Measurements from ENCODE around the gene CCDC191. TPM values are rescaled to one million over a fixed set of nuclear protein-coding genes. Genes with fewer than 3 reads are reported as not detected.

CCDC191 gene
- total and polyA plus RNA-seq, 4 donors: 2.5 to 15.3 (median 5.6) TPM

DNA sequence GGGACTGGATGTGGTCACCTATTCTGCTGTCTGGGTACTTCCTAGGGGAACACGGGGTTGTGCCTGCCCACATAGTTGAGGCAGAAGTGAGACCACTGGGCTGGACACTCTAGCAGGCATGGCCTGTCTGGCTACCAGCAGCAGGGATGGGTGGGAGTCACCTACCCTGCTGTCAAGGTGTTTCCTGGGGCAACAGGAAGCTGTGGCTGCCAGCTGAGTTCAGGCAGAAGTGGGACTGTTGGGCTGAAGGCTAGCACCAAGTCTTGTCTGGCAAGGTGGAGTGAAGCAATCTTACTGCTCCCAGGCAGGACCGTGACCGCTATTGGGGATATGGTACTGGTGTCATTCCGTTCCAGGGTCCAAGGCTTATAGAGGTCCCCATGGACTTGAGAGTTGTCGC lies 128.8 kb downstream of the CCDC191 start:
- Histone ChIP-seq H3K4me1 (ENCODE audit: control insufficient read depth in 5 of 5, insufficient read depth in 5 of 5, low read length in 5 of 5) (no peaks in the 10 kb centered on the region), H3K27ac (ENCODE audit: low read depth in 1 of 2, low read length in 1 of 2) (no peak overlapping the region), H3K27me3 (ENCODE audit: control insufficient read depth in 3 of 3, insufficient read depth in 3 of 3, low read length in 2 of 3) (no peaks in the 10 kb centered on the region), H3K9me3 (ENCODE audit: control insufficient read depth in 4 of 4, insufficient read depth in 3 of 4, low read length in 3 of 4) (peaks cover 0 to 15% (median 2%) of the 10 kb centered on the region in 4 donors), H3K9ac (ENCODE audit: insufficient read depth in 1 of 2, low read length in 2 of 2) (no peak overlapping the region), H3K4me3 (no peak overlapping the region), H3K36me3 (ENCODE audit: control insufficient read depth in 4 of 4, insufficient read depth in 4 of 4, low read length in 4 of 4) (no peaks in the 10 kb centered on the region)
- DNase-seq (no peak), ATAC-seq (ENCODE audit: insufficient read depth, low FRiP score) (no peak)
- TF ChIP-seq, protein P1, sequence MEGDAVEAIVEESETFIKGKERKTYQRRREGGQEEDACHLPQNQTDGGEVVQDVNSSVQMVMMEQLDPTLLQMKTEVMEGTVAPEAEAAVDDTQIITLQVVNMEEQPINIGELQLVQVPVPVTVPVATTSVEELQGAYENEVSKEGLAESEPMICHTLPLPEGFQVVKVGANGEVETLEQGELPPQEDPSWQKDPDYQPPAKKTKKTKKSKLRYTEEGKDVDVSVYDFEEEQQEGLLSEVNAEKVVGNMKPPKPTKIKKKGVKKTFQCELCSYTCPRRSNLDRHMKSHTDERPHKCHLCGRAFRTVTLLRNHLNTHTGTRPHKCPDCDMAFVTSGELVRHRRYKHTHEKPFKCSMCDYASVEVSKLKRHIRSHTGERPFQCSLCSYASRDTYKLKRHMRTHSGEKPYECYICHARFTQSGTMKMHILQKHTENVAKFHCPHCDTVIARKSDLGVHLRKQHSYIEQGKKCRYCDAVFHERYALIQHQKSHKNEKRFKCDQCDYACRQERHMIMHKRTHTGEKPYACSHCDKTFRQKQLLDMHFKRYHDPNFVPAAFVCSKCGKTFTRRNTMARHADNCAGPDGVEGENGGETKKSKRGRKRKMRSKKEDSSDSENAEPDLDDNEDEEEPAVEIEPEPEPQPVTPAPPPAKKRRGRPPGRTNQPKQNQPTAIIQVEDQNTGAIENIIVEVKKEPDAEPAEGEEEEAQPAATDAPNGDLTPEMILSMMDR (IDR thresholded peaks at IDR 0.05; ENCODE audit: control extremely low read depth, extremely low read depth): no peak
- WGBS, 2 donors: 47 to 69% methylated on average over 5 of the region's 5 CpGs

DNA sequence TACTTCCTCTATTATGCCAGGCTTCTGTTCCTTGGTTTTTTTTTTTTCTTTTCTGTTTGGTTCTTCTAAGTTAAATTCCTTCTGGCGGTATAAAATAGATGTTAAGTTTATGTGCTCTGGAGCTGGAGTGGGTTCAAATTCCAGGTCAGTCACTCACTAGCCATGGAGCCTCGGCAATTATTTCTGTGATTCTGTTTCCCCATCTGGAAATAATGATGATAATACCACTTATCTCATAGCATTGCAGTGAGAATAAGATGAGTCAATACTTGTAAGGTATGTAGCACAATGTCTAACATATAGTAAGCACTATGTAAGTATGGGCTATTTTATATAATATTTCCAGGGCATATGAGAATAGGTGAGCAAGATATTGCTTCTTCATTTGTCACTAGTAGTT lies 141.7 kb downstream of the CCDC191 start:
- WGBS, 2 donors: 54 to 57% methylated on average over 2 of the region's 2 CpGs
- Histone ChIP-seq H3K27ac (ENCODE audit: low read depth in 1 of 2, low read length in 1 of 2) (no peak overlapping the region), H3K27me3 (ENCODE audit: control insufficient read depth in 3 of 3, insufficient read depth in 3 of 3, low read length in 2 of 3) (no peaks in the 10 kb centered on the region), H3K9me3 (ENCODE audit: control insufficient read depth in 4 of 4, insufficient read depth in 3 of 4, low read length in 3 of 4) (no peaks in the 10 kb centered on the region), H3K4me3 (no peak overlapping the region), H3K9ac (ENCODE audit: insufficient read depth in 1 of 2, low read length in 2 of 2) (no peak overlapping the region), H3K4me1 (ENCODE audit: control insufficient read depth in 5 of 5, insufficient read depth in 5 of 5, low read length in 5 of 5) (no peaks in the 10 kb centered on the region), H3K36me3 (ENCODE audit: control insufficient read depth in 4 of 4, insufficient read depth in 4 of 4, low read length in 4 of 4) (no peaks in the 10 kb centered on the region)
- ATAC-seq (ENCODE audit: insufficient read depth, low FRiP score): no peak
- TF ChIP-seq, protein P1 (IDR thresholded peaks at IDR 0.05; ENCODE audit: control extremely low read depth, extremely low read depth): no peak
- DNase-seq: no peak

Other genes with a start within 250 kb of the CCDC191 start
- gene GRAMD1C, start 217.7 kb downstream of the CCDC191 start, total RNA-seq: 10 to 100 TPM in 1 of 2 donors, 1 to 10 TPM in 1; 7.5 to 12.9 TPM
- 10 to 100 TPM in 1 of 2 donors, 1 to 10 TPM in 1; 4.4 to 10.1 TPM for gene GRAMD1C, start 217.7 kb downstream of the CCDC191 start, polyA plus RNA-seq
- 10 to 100 TPM in 1 of 2 donors, 1 to 10 TPM in 1; 7.7 to 14.9 TPM for gene ZDHHC23, start 108.5 kb downstream of the CCDC191 start, total RNA-seq
- 1 to 10 TPM; 2.9 to 3.2 TPM for gene ZDHHC23, start 108.5 kb downstream of the CCDC191 start, polyA plus RNA-seq
- 10 to 100 TPM; 25.5 to 33.0 TPM for gene QTRT2, start 211 bp upstream of the CCDC191 start, total RNA-seq
- gene QTRT2, start 211 bp upstream of the CCDC191 start, polyA plus RNA-seq: 10 to 100 TPM in 1 of 2 donors, 1 to 10 TPM in 1; 5.3 to 11.5 TPM
- not detected for gene DRD3, start 122.5 kb upstream of the CCDC191 start, total RNA-seq
- gene DRD3, start 122.5 kb upstream of the CCDC191 start, polyA plus RNA-seq: not detected
- gene ZNF80, start 181.1 kb upstream of the CCDC191 start, total RNA-seq: not detected
- under 1 TPM in 1 of 2 donors, not detected in 1; 0.05 TPM for gene ZNF80, start 181.1 kb upstream of the CCDC191 start, polyA plus RNA-seq
- under 1 TPM; 0.37 to 0.67 TPM for gene TIGIT, start 237.5 kb upstream of the CCDC191 start, total RNA-seq
- gene TIGIT, start 237.5 kb upstream of the CCDC191 start, polyA plus RNA-seq: 1 to 10 TPM in 1 of 2 donors, under 1 TPM in 1; 0.37 to 1.1 TPM